K562 (cell line): Measurements from ENCODE around the gene ITGAX. TPM values are rescaled to one million over a fixed set of nuclear protein-coding genes. Genes with fewer than 3 reads are reported as not detected.

Experiments used
- ATAC-seq: fragments of 200-7000 bp; cut with Tn5 transposase; 3 replicates; pipeline ENCODE4 v1.9.1; 2020; ENCODE audit warnings: moderate library complexity
- BruUV-seq: library from RNA; stranded (reverse); fragments of 400-500 nt; replicated peaks from 2 replicates; lab custom pipeline; 2021; lab: Mats Ljungman, UMichigan
- CTCF ChIA-PET: fragments of 300-600 bp; formaldehyde crosslinking; extraction: SDS; loops from one replicate; lab custom pipeline; 2021; ENCODE audit warnings: low intra/inter-chr PET ratio; lab: Yijun Ruan, JAX
- POLR2A ChIA-PET: fragments of 300-600, 350-650 bp; sonication (Branson Sonifier 250); formaldehyde crosslinking; extraction: SDS; loops from one replicate; lab custom pipeline; 2021; ENCODE audit warnings: antibody characterized with exemption, inconsistent platforms; lab: Yijun Ruan, JAX
- DNase-seq, 4 experiments: peaks; one replicate each; pipeline versions ENCODE4 v3.0.0 to v3.0.0-alpha.2; 2011 to 2018; ENCODE audit warnings: low spot score in 3 of 4, mixed read lengths in 3 of 4; ENCODE audit errors: extremely low read depth in 1 of 4
- FAIRE-seq: peaks from 2 replicates; lab custom pipeline; 2011; peaks lifted over from hg19 to GRCh38; lab: Jason Lieb, UNC
- H2AFZ ChIP-seq: 2 replicates; pipeline ENCODE4 v1.6.0; 2011; ENCODE audit warnings: low read depth, low read length, control low read depth, inconsistent platforms
- H3K27ac ChIP-seq: fragments of 200-600 bp; 3 replicates; pipeline ENCODE4 v1.8.0; 2011; ENCODE audit warnings: low read depth, mild to moderate bottlenecking, control low read depth, inconsistent platforms, low read length, moderate library complexity, mixed read lengths; ENCODE audit errors: extremely low read depth
- H3K27me3 ChIP-seq, 2 experiments: fragments of 300-600 bp in 1 of 2; 2 replicates in 1 of 2; 3 replicates in 1 of 2; pipeline versions ENCODE4 v1.6.0 to v1.8.0; 2011; ENCODE audit warnings: inconsistent platforms in 2 of 2, low read length in 2 of 2, mild to moderate bottlenecking in 1 of 2, mixed read lengths in 1 of 2, moderate library complexity in 1 of 2; ENCODE audit not compliant: control insufficient read depth in 2 of 2, insufficient read depth in 2 of 2
- H3K36me3 ChIP-seq: fragments of 300-600 bp; 3 replicates; pipeline ENCODE4 v1.8.0; 2011; ENCODE audit warnings: mild to moderate bottlenecking, low read length, inconsistent platforms; ENCODE audit not compliant: control insufficient read depth, insufficient read depth
- H3K4me1 ChIP-seq, 2 experiments: fragments of 200-600 bp in 1 of 2; replicated peaks in 1 of 2; 2 replicates in 1 of 2; 3 replicates in 1 of 2; pipeline versions ENCODE4 v1.5.1 to v1.8.0; 2011; ENCODE audit warnings: inconsistent platforms in 2 of 2, low read length in 2 of 2, mild to moderate bottlenecking in 1 of 2, mixed read lengths in 1 of 2, moderate library complexity in 1 of 2; ENCODE audit not compliant: control insufficient read depth in 2 of 2, insufficient read depth in 2 of 2
- H3K4me2 ChIP-seq: 2 replicates; pipeline ENCODE4 v1.6.1; 2011; ENCODE audit warnings: low read length, control low read depth, inconsistent platforms, mixed read lengths; ENCODE audit not compliant: insufficient read depth
- H3K4me3 ChIP-seq: fragments of 200-600 bp; sonication (generic), shearing (Covaris generic); 2 replicates; pipeline ENCODE4 v1.5.1; 2016; ENCODE audit warnings: control low read depth, inconsistent platforms
- H3K79me2 ChIP-seq: fragments of 200-600 bp; 3 replicates; pipeline ENCODE4 v1.8.0; 2011; ENCODE audit warnings: low read length, inconsistent platforms; ENCODE audit not compliant: control insufficient read depth, insufficient read depth
- H3K9ac ChIP-seq, 2 experiments: 2 replicates each; pipeline versions ENCODE4 v1.6.0 to v1.6.1; 2011; ENCODE audit warnings: low read depth in 2 of 2, low read length in 2 of 2, control low read depth in 1 of 2, inconsistent platforms in 1 of 2, mild to moderate bottlenecking in 1 of 2, mixed read lengths in 1 of 2; ENCODE audit not compliant: insufficient read depth in 1 of 2
- H3K9me1 ChIP-seq: one replicate; pipeline ENCODE4 v1.6.0; 2011; ENCODE audit warnings: inconsistent platforms, mild to moderate bottlenecking, low read length, moderate library complexity; ENCODE audit not compliant: control insufficient read depth, insufficient read depth
- H3K9me3 ChIP-seq: replicated peaks from 2 replicates; pipeline ENCODE4 v1.5.1; 2011; ENCODE audit warnings: low read depth, low read length, inconsistent platforms; ENCODE audit not compliant: control insufficient read depth, insufficient read depth
- H4K20me1 ChIP-seq: replicated peaks from 2 replicates; pipeline ENCODE4 v1.6.1; 2011; ENCODE audit warnings: low read length, inconsistent platforms, mixed read lengths; ENCODE audit not compliant: control insufficient read depth, insufficient read depth
- ATF1 ChIP-seq, 2 experiments: fragments of 450-650 bp in 1 of 2; IDR thresholded peaks; 2 replicates each; pipeline ENCODE4 v1.6.1; 2016; ENCODE audit warnings: missing compliant biosample characterization in 1 of 2, missing genetic modification characterization in 1 of 2
- BCOR ChIP-seq: fragments of 450-650 bp; IDR thresholded peaks from 2 replicates; pipeline ENCODE4 v1.6.1; 2016
- DNMT1 ChIP-seq: fragments of 450-650 bp; IDR thresholded peaks from 2 replicates; pipeline ENCODE4 v1.6.1; 2016; ENCODE audit warnings: antibody characterized with exemption, mild to moderate bottlenecking
- HSF4 ChIP-seq: fragments of 250-450 bp; sonication (Bioruptor Pico); IDR thresholded peaks from 2 replicates; pipeline ENCODE4 v2.1.2; 2022; ENCODE audit warnings: mild to moderate bottlenecking, moderate library complexity, borderline replicate concordance
- OTX1 ChIP-seq: fragments of 450-650 bp; formaldehyde crosslinking; IDR thresholded peaks from 2 replicates; pipeline ENCODE4 v1.4.0; 2022; ENCODE audit warnings: mild to moderate bottlenecking
- RBM25 ChIP-seq: fragments of 200-400 bp; formaldehyde crosslinking; IDR thresholded peaks from 2 replicates; pipeline ENCODE4 v1.6.1; 2018; ENCODE audit warnings: low read length, low read depth, moderate library complexity; ENCODE audit not compliant: severe bottlenecking
- ZFP36 ChIP-seq: fragments of 150-350 bp; IDR thresholded peaks from 2 replicates; pipeline ENCODE4 v1.6.1; 2018; ENCODE audit warnings: low read length, low read depth; ENCODE audit not compliant: partially characterized antibody
- ZNF175 ChIP-seq: fragments of 200-800 bp; sonication (Bioruptor generic); IDR thresholded peaks from 2 replicates; pipeline ENCODE4 v1.6.1; 2016; ENCODE audit warnings: low read depth, mild to moderate bottlenecking, missing genetic modification characterization, missing compliant biosample characterization
- ZNF324 ChIP-seq: fragments of 250-450 bp; sonication (Bioruptor Pico); IDR thresholded peaks from 2 replicates; pipeline ENCODE4 v1.4.0; 2020; ENCODE audit warnings: mild to moderate bottlenecking
- WGBS: fragments of 100-300 bp; shearing (Covaris generic); methylation state at CpG from one replicate; pipeline ENCODE4 v1.1.6; 2016; ENCODE audit warnings: low coverage, mixed read lengths; ENCODE audit not compliant: insufficient coverage; ENCODE audit errors: missing lambda C conversion rate; 5-methylcytosine and 5-hydroxymethylcytosine counted together
- in situ Hi-C: fragments of 300-500 bp; cut with MboI; formaldehyde crosslinking; loops from 4 replicates; pipeline ENCODE4 v1.15.0; 2018; ENCODE audit warnings: inconsistent platforms, mixed read lengths
- intact Hi-C: fragments of 100-400 bp; cut with micrococcal nuclease; formaldehyde crosslinking; loops from 2 replicates; pipeline ENCODE4 v1.14.2; 2022
- polyA plus RNA-seq, 8 experiments: library from polyadenylated mRNA; depleted of rRNA in 4 of 8; stranded (reverse) in 5 of 8; unstranded in 3 of 8; fragments of >200 nt; fragmentation: Nextera tagmentation in 2 of 8; fragmentation: Illumina TruSeq in 1 of 8; extraction: Ambion mirVana in 2 of 8; extraction: Trizol in 1 of 8; gene quantifications; 2 replicates each; pipeline versions ENCODE4 v1.2.1 to v1.2.3, GENCODE V29; 2011 to 2014; ENCODE audit warnings: inconsistent platforms in 1 of 8, missing spikeins in 1 of 8
- total RNA-seq, 7 experiments: library from RNA; depleted of rRNA in 6 of 7; stranded (reverse); fragments of >200 nt in 6 of 7; fragmentation: Illumina TruSeq in 2 of 7; extraction: Trizol in 2 of 7; gene quantifications; 2 replicates each; pipeline versions ENCODE4 v1.2.1 to v1.2.3, GENCODE V29; 2011 to 2021; ENCODE audit warnings: low replicate concordance in 1 of 7

ITGAX gene
- total and polyA plus RNA-seq, 9 of the 15 experiments (the other 6 are each of a cell fraction or from before 2014, with no cell fraction given): 0.03 to 0.58 (median 0.14) TPM

- H3K27ac ChIP-seq: no peak overlapping the region
- no peak overlapping the region for H3K9ac ChIP-seq
- H3K4me2 ChIP-seq: no peak overlapping the region
- no peak for ATAC-seq
- H3K27me3 ChIP-seq: peaks cover 4 to 39% of the 10 kb centered on the region in 2 experiments; a peak in 4 of 5 replicates
- intact Hi-C loops: no loop called here
- no peaks in the 10 kb centered on the region for H3K79me2 ChIP-seq
- H3K4me3 ChIP-seq: no peak overlapping the region
- no TSS peak for BruUV-seq
- no peak for TF ChIP-seq ZNF324 (CRISPR knock-in tag)
- no peak for TF ChIP-seq ATF1 (CRISPR knock-in tag; IDR thresholded peaks at IDR 0.05)
- TF ChIP-seq ATF1 (tag; IDR thresholded peaks at IDR 0.05): no peak
- no peak for TF ChIP-seq OTX1 (CRISPR knock-in tag)
- peak; percentile 69 for TF ChIP-seq ZFP36
- TF ChIP-seq RBM25: peak; percentile 91
- no peak for TF ChIP-seq ZNF175 (CRISPR knock-in tag)
- no peak for TF ChIP-seq HSF4 (CRISPR knock-in tag)
- no peak for TF ChIP-seq DNMT1
- peak; percentile 43; the same call in 1 of the 2 replicates for TF ChIP-seq BCOR
- no peaks in the 10 kb centered on the region for H3K36me3 ChIP-seq
- in situ Hi-C loops: no loop called here
- no peak for FAIRE-seq
- H3K9me3 ChIP-seq: no peaks in the 10 kb centered on the region
- no peak overlapping the region for H2AFZ ChIP-seq
- ChIA-PET POLR2A (no interaction called here), CTCF (no interaction called here)
- 35% methylated on average over 7 of the region's 7 CpGs for WGBS
- H3K4me1 ChIP-seq: peaks cover 0 to 3% of the 10 kb centered on the region in 2 experiments; a peak in 2 of 5 replicates
- H4K20me1 ChIP-seq: no peaks in the 10 kb centered on the region
- no peak for DNase-seq
- no peaks in the 10 kb centered on the region for H3K9me1 ChIP-seq
These were observed 10.3 kb downstream of the ITGAX start for GRCh38 chr16:31365131-31365865.
